Mucosa of stomach (tissue), 1 donor: ENCODE measurements around the gene HOMER2.

Source experiments
- H3K27me3 ChIP-seq: one replicate; pipeline ENCODE4 v1.7.0; 2013; ENCODE audit warnings: mild to moderate bottlenecking, low read length; ENCODE audit not compliant: control insufficient read depth, insufficient read depth
- H3K36me3 ChIP-seq: one replicate; pipeline ENCODE4 v1.7.0; 2013; ENCODE audit warnings: low read length; ENCODE audit not compliant: control insufficient read depth, insufficient read depth
- H3K4me1 ChIP-seq: one replicate; pipeline ENCODE4 v1.7.0; 2013; ENCODE audit warnings: mild to moderate bottlenecking, low read length; ENCODE audit not compliant: control insufficient read depth, insufficient read depth
- H3K4me3 ChIP-seq: one replicate; pipeline ENCODE4 v1.7.0; 2013; ENCODE audit warnings: low read length
- H3K9ac ChIP-seq: one replicate; pipeline ENCODE4 v1.7.0; 2013; ENCODE audit warnings: mild to moderate bottlenecking, low read length, moderate library complexity
- H3K9me3 ChIP-seq: one replicate; pipeline ENCODE4 v1.7.0; 2013; ENCODE audit warnings: mild to moderate bottlenecking, low read length, moderate library complexity; ENCODE audit not compliant: control insufficient read depth
- donor health status: Pancreatic carcinoma.

HOMER2 gene

GRCh38 chr15:82864967-82865366 is 87.6 kb downstream of the HOMER2 start:
- Histone ChIP-seq H3K27me3 (no peaks in the 10 kb centered on the region), H3K9ac (no peak overlapping the region), H3K4me3 (no peak overlapping the region), H3K4me1 (no peaks in the 10 kb centered on the region), H3K9me3 (no peaks in the 10 kb centered on the region), H3K36me3 (no peaks in the 10 kb centered on the region)

- no peaks in the 10 kb centered on the region for H3K27me3 ChIP-seq
- H3K4me1 ChIP-seq, result no peaks in the 10 kb centered on the region
- H3K9ac ChIP-seq, result no peak overlapping the region
- no peak overlapping the region for H3K4me3 ChIP-seq
- H3K9me3 ChIP-seq, result no peaks in the 10 kb centered on the region
- H3K36me3 ChIP-seq, result no peaks in the 10 kb centered on the region
Measured at GRCh38 chr15:82862886-82863285, 89.6 kb downstream of the HOMER2 start.

- Histone ChIP-seq H3K4me3 (no peak overlapping the region), H3K4me1 (no peaks in the 10 kb centered on the region), H3K9ac (no peak overlapping the region), H3K36me3 (no peaks in the 10 kb centered on the region), H3K27me3 (no peaks in the 10 kb centered on the region), H3K9me3 (no peaks in the 10 kb centered on the region)
Measured at GRCh38 chr15:82858932-82859331, 93.6 kb downstream of the HOMER2 start.

GRCh38 chr15:82856397-82857170 is 95.9 kb downstream of the HOMER2 start:
- H3K27me3 ChIP-seq, result no peaks in the 10 kb centered on the region
- H3K4me3 ChIP-seq, result no peak overlapping the region
- H3K9ac ChIP-seq, result no peak overlapping the region
- no peaks in the 10 kb centered on the region for H3K4me1 ChIP-seq
- H3K36me3 ChIP-seq, result no peaks in the 10 kb centered on the region
- H3K9me3 ChIP-seq, result no peaks in the 10 kb centered on the region

- no peak overlapping the region for H3K4me3 ChIP-seq
Measured at GRCh38 chr15:82855286-82856100, 97.0 kb downstream of the HOMER2 start.

GRCh38 chr15:82854554-82854953 is 98.0 kb downstream of the HOMER2 start:
- H3K36me3 ChIP-seq, result no peaks in the 10 kb centered on the region
- H3K27me3 ChIP-seq, result no peaks in the 10 kb centered on the region
- no peaks in the 10 kb centered on the region for H3K4me1 ChIP-seq
- no peak overlapping the region for H3K4me3 ChIP-seq
- no peaks in the 10 kb centered on the region for H3K9me3 ChIP-seq
- no peak overlapping the region for H3K9ac ChIP-seq

More at GRCh38 chr15:82855286-82856100, 97.0 kb downstream of the HOMER2 start:
- Histone ChIP-seq H3K9me3 (no peaks in the 10 kb centered on the region), H3K4me1 (no peaks in the 10 kb centered on the region), H3K9ac (no peak overlapping the region), H3K36me3 (no peaks in the 10 kb centered on the region), H3K27me3 (no peaks in the 10 kb centered on the region)

DNA sequence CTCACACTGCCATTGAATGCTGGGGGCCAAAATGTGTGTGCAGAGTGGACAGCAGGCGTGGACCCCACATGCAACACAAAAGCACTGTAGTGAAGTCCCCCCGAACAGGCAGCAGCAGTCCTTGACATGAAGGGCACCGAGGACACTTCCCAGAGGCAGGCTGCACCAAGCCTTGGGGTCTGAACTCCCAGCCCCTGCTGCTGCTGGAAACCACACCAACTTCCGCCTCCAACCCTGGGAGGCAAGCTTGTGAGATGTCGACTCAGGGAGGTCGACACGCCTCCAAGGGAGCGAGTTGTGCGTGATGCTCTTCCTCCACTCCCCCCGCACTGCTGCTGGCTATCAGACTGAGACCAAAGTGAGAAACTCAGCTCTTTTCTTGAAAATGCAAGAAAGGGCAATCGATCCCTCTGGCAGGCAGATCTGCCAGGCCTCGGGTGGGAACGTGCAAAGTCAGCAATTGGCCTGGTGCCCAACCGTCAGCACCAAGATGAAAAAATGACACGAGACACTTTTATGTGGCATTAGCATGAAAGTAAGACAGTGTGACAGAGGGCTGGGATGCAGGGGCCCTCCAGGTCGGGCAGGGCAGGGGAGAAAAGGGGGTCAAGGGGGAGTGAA is 99.5 kb downstream of the HOMER2 start:
- no peaks in the 10 kb centered on the region for H3K36me3 ChIP-seq
- no peak overlapping the region for H3K9ac ChIP-seq
- H3K4me3 ChIP-seq, result no peak overlapping the region

GRCh38 chr15:82851981-82852511 is 100.5 kb downstream of the HOMER2 start:
- H3K27me3 ChIP-seq, result no peaks in the 10 kb centered on the region
- H3K9me3 ChIP-seq, result no peaks in the 10 kb centered on the region
- no peak overlapping the region for H3K4me3 ChIP-seq
- no peaks in the 10 kb centered on the region for H3K36me3 ChIP-seq
- no peak overlapping the region for H3K9ac ChIP-seq
- no peaks in the 10 kb centered on the region for H3K4me1 ChIP-seq

More for the DNA sequence above, 99.5 kb downstream of the HOMER2 start:
- H3K9me3 ChIP-seq, result no peaks in the 10 kb centered on the region
- H3K4me1 ChIP-seq, result no peaks in the 10 kb centered on the region
- H3K27me3 ChIP-seq, result no peaks in the 10 kb centered on the region

DNA sequence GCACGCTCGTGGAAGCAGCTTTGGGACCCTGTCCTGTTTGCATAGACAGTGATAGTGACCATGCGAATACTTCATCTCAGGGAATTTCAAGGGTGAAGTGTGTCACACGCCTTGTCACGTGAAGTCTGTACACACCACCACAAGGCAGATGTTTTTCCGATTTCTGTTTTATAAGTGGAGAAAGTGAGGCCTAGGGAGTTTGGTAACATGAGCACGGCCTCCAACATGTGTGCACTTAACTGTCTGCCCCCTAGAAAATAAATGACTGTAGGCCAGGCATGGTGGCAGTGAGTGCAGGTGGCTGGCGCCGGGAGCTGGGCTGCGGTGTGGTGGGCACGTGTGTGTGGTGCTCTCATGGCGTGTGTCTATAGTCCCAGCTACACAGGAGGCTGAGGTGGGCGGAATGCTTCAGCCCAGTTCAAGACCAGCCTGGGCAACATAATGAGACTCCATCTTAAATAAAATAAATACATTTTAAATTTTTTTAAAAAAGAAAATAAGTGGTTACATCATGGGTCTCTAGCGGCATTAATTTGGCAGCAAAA is 101.1 kb downstream of the HOMER2 start:
- H3K36me3 ChIP-seq, result no peaks in the 10 kb centered on the region
- H3K4me3 ChIP-seq, result no peak overlapping the region
- no peak overlapping the region for H3K9ac ChIP-seq
- no peaks in the 10 kb centered on the region for H3K9me3 ChIP-seq
- H3K4me1 ChIP-seq, result no peaks in the 10 kb centered on the region
- H3K27me3 ChIP-seq, result no peaks in the 10 kb centered on the region

- no peaks in the 10 kb centered on the region for H3K36me3 ChIP-seq
- H3K9me3 ChIP-seq, result no peaks in the 10 kb centered on the region
- no peak overlapping the region for H3K4me3 ChIP-seq
- H3K4me1 ChIP-seq, result no peaks in the 10 kb centered on the region
- H3K27me3 ChIP-seq, result no peaks in the 10 kb centered on the region
- no peak overlapping the region for H3K9ac ChIP-seq
Measured at GRCh38 chr15:82850731-82851130, 101.8 kb downstream of the HOMER2 start.

DNA sequence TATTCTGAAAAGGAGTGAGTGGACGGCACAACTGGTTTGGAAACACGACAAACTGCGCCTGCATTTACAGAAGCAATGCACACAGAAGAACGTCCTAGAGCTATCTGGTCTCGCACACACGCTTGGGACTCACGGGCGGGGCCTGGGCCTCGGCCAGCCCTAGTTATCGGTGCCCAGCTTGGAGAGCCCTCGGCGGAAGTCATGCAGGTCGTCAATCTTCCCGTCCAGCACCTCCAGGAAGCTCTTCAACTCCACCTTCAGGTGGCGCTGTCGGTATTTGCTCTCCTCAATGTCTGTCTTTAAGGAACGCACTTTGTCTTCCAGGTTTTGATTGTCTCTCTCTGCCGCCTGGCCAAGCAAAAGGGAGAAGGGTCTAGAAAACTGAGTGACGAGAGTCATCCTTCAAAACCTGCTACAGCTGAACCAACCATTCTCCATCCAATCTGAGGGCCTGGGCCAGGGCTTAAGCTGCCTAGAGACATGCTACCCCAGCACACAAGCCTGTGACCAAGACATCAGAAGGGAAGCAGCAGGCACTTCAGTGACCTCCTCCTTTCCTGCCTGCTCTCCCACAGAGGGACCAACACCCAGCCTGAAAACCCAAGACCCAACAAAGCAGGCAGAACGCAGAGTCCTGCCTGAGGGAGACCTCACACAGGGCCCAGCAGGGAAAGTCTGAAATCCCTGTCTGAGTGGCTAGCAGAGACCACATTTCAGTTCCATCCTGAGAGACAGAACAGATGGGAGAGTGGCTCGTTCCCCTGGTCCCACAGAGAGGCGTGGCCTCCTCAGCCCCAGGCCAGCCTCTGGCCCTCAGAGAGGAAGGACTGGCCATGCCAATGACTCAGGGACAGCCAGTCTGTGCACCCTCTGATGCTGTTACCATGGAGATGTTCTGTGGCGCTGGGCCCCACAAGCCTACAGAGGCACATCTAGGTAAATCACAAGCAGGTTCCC is 102.7 kb downstream of the HOMER2 start:
- no peak overlapping the region for H3K4me3 ChIP-seq
- H3K9ac ChIP-seq, result no peak overlapping the region
- no peaks in the 10 kb centered on the region for H3K27me3 ChIP-seq
- no peaks in the 10 kb centered on the region for H3K9me3 ChIP-seq
- H3K36me3 ChIP-seq, result no peaks in the 10 kb centered on the region
- H3K4me1 ChIP-seq, result no peaks in the 10 kb centered on the region
